Keratinocyte (primary cell): ENCODE measurements around the gene HECTD4.

Experiments used
- CTCF ChIP-seq, 3 experiments: IDR thresholded peaks in 1 of 3; conservative IDR thresholded peaks in 1 of 3; optimal IDR thresholded peaks in 1 of 3; 2 replicates in 2 of 3; 3 replicates in 1 of 3; pipeline versions ENCODE3 to v1.5.1; 2011; ENCODE audit warnings: low read length in 3 of 3, mild to moderate bottlenecking in 3 of 3, moderate library complexity in 2 of 3, control low read depth in 1 of 3, inconsistent platforms in 1 of 3; ENCODE audit not compliant: insufficient read depth in 2 of 3; ENCODE audit errors: extremely low read depth in 1 of 3
- EZH2 ChIP-seq: IDR thresholded peaks from one replicate; pipeline ENCODE4 v1.6.1; 2012; ENCODE audit warnings: inconsistent platforms, mild to moderate bottlenecking, low read length, moderate library complexity

- TF ChIP-seq CTCF (optimal IDR thresholded peaks at IDR 0.05 in 1 of 3, IDR thresholded peaks at IDR 0.05 in 1 of 3, conservative IDR thresholded peaks at IDR 0.05 in 1 of 3; ENCODE audit: extremely low read depth in 1 of 3, insufficient read depth in 2 of 3, low read length in 3 of 3) (no peak), EZH2 (no peak)
Measured at GRCh38 chr12:112238441-112238840, 143.8 kb downstream of the HECTD4 start.
